ENCODE measurements around the gene MPRIP. TPM values are rescaled to one million over a fixed set of nuclear protein-coding genes. Genes with fewer than 3 reads are reported as not detected.
"Not testable (repeated sequence)": the region's sequence is repeated elsewhere in the genome, so short reads cannot be mapped to it uniquely, and the experiment has no call there.

MPRIP gene
- total RNA-seq, 1 experiment from 2014 or later, result 140 TPM

GRCh38 chr17:17181666-17182597 is 139.7 kb downstream of the MPRIP start (continued):
- TF ChIP-seq NFE2L1 (CRISPR knock-in tag; IDR thresholded peaks at IDR 0.05) (no peak), TEAD4 (CRISPR knock-in tag; IDR thresholded peaks at IDR 0.05) (no peak), TEAD1 (CRISPR knock-in tag; IDR thresholded peaks at IDR 0.05) (no peak)
- TF ChIP-seq, protein P1, sequence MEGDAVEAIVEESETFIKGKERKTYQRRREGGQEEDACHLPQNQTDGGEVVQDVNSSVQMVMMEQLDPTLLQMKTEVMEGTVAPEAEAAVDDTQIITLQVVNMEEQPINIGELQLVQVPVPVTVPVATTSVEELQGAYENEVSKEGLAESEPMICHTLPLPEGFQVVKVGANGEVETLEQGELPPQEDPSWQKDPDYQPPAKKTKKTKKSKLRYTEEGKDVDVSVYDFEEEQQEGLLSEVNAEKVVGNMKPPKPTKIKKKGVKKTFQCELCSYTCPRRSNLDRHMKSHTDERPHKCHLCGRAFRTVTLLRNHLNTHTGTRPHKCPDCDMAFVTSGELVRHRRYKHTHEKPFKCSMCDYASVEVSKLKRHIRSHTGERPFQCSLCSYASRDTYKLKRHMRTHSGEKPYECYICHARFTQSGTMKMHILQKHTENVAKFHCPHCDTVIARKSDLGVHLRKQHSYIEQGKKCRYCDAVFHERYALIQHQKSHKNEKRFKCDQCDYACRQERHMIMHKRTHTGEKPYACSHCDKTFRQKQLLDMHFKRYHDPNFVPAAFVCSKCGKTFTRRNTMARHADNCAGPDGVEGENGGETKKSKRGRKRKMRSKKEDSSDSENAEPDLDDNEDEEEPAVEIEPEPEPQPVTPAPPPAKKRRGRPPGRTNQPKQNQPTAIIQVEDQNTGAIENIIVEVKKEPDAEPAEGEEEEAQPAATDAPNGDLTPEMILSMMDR (IDR thresholded peaks at IDR 0.05), result no peak
- TF ChIP-seq, protein P2, sequence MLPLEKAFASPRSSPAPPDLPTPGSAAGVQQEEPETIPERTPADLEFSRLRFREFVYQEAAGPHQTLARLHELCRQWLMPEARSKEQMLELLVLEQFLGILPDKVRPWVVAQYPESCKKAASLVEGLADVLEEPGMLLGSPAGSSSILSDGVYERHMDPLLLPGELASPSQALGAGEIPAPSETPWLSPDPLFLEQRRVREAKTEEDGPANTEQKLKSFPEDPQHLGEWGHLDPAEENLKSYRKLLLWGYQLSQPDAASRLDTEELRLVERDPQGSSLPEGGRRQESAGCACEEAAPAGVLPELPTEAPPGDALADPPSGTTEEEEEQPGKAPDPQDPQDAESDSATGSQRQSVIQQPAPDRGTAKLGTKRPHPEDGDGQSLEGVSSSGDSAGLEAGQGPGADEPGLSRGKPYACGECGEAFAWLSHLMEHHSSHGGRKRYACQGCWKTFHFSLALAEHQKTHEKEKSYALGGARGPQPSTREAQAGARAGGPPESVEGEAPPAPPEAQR (CRISPR knock-in tag; IDR thresholded peaks at IDR 0.05), result no peak

- no peak overlapping the region for H3K27ac Mint-ChIP-seq
- peaks cover 26% of the 10 kb centered on the region for H3K36me3 Mint-ChIP-seq
- no peak for DNase-seq (ENCODE audit: low spot score)
- H3K27me3 Mint-ChIP-seq (ENCODE audit: low read depth), result no peaks in the 10 kb centered on the region
- POLR2A ChIA-PET, result no interaction called here
- CTCF ChIA-PET, result no interaction called here
- ATAC-seq, result no peak
- no peak overlapping the region for H3K4me3 Mint-ChIP-seq
- peaks cover 14% of the 10 kb centered on the region for H3K4me1 Mint-ChIP-seq
- H3K9me3 Mint-ChIP-seq, result no peaks in the 10 kb centered on the region
- TF ChIP-seq ZNF423 (CRISPR knock-in tag; IDR thresholded peaks at IDR 0.05) (no peak), ELF4 (CRISPR knock-in tag; IDR thresholded peaks at IDR 0.05; ENCODE audit: low read depth) (no peak), ZNF232 (CRISPR knock-in tag; IDR thresholded peaks at IDR 0.05) (no peak), USF1 (CRISPR knock-in tag; IDR thresholded peaks at IDR 0.05) (no peak), GRHL2 (CRISPR knock-in tag; IDR thresholded peaks at IDR 0.05; ENCODE audit: insufficient replicate concordance, severe bottlenecking) (no peak), ZNF671 (CRISPR knock-in tag; IDR thresholded peaks at IDR 0.05) (no peak), ETV6 (CRISPR knock-in tag; IDR thresholded peaks at IDR 0.05) (no peak), JUN (CRISPR knock-in tag; IDR thresholded peaks at IDR 0.05) (no peak), NR3C1 (CRISPR knock-in tag; conservative IDR thresholded peaks at IDR 0.05; ENCODE audit: low read depth) (no peak), RORB (CRISPR knock-in tag; IDR thresholded peaks at IDR 0.05) (no peak)
Measured at GRCh38 chr17:17182598-17183136, 140.4 kb downstream of the MPRIP start.

- ChIA-PET CTCF (interaction anchor here (0.7 kb wide), 1 partner anchor 192 kb away, joined by 3 read pairs; no protein-coding TSS in a partner anchor), POLR2A (no interaction called here)
- H3K27ac Mint-ChIP-seq, result no peak overlapping the region
- H3K4me1 Mint-ChIP-seq, result peaks cover 14% of the 10 kb centered on the region
- ATAC-seq (no peak), DNase-seq (ENCODE audit: low spot score) (no peak)
- no peak overlapping the region for H3K4me3 Mint-ChIP-seq
- TF ChIP-seq GTF2I (CRISPR knock-in tag; conservative IDR thresholded peaks at IDR 0.05) (no peak), CDX4 (CRISPR knock-in tag; IDR thresholded peaks at IDR 0.05; ENCODE audit: borderline replicate concordance) (no peak), SMAD4 (CRISPR knock-in tag; IDR thresholded peaks at IDR 0.05) (no peak)
- TF ChIP-seq, protein P2 (CRISPR knock-in tag; IDR thresholded peaks at IDR 0.05), result no peak
- H3K36me3 Mint-ChIP-seq, result peaks cover 27% of the 10 kb centered on the region
- H3K9me3 Mint-ChIP-seq, result no peaks in the 10 kb centered on the region
- H3K27me3 Mint-ChIP-seq (ENCODE audit: low read depth), result no peaks in the 10 kb centered on the region
Measured at GRCh38 chr17:17183744-17184143, 141.5 kb downstream of the MPRIP start.

DNA sequence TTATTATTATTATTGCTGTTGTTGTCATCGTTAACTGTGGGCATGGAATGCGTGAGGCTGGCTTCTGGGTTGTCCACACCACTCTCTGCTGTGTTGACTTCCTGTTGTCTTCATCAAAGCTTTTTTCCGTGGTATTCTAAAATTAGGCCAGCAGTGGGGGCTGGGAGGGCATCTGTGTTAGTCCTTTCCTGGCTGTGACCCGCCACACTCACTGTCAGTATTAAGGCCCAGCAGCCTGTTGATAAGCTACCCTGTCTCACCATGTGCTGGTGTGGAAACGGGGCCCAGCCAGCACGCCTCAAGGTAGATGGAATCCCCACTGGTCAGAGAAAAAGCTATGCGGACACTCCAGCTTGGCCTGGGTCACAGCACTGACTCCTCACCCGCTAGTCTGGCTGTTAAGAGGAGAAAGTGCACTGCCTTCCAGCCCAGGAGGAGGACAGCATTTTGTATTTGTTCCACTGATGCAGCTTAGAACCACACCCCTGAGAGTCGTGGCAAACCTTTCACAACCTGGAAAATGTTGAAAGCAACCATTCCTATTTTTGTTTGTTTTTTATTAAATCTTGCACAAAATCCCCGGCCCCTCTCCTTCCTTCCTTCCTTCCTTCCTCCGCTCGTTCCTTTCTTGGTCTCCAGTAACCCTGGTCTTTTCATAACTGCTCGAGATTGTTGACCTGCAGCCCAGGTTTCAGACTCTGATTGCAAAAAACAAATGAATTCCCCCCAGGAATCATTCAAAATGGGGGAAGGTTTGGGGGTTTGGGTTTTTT is 142.9 kb downstream of the MPRIP start:
- CTCF ChIA-PET; POLR2A ChIA-PET; DNase-seq (ENCODE audit: low spot score); H3K27me3 Mint-ChIP-seq (ENCODE audit: low read depth); H3K9me3 Mint-ChIP-seq; H3K4me3 Mint-ChIP-seq; ATAC-seq: not testable (repeated sequence)
- peaks cover 21% of the 10 kb centered on the region for H3K36me3 Mint-ChIP-seq
- peak overlapping the region; percentile 37 for H3K27ac Mint-ChIP-seq
- H3K4me1 Mint-ChIP-seq, result peaks cover 14% of the 10 kb centered on the region
